GM06990 (cell line): ENCODE measurements around the gene APLNR.
"Not testable (repeated sequence)": the region's sequence is repeated elsewhere in the genome, so short reads cannot be mapped to it uniquely, and the experiment has no call there.

Experiments
- DNase-seq: peaks from one replicate; pipeline ENCODE4 v3.0.0-alpha.2; 2011; ENCODE audit not compliant: insufficient read length; ENCODE audit errors: extremely low read depth
- H3K27me3 ChIP-seq: replicated peaks from 2 replicates; pipeline ENCODE4 v1.6.0; 2011; ENCODE audit warnings: low read length; ENCODE audit not compliant: control insufficient read depth, insufficient read depth
- H3K36me3 ChIP-seq: 2 replicates; pipeline ENCODE4 v1.5.1; 2011; ENCODE audit warnings: low read length; ENCODE audit not compliant: control insufficient read depth, insufficient read depth
- H3K4me3 ChIP-seq: replicated peaks from 2 replicates; pipeline ENCODE4 v1.5.1; 2011; ENCODE audit warnings: low read depth, mild to moderate bottlenecking, control low read depth, low read length
- TF ChIP-seq, protein P1 (sequence below): IDR thresholded peaks from 2 replicates; pipeline ENCODE4 v1.5.1; 2011; ENCODE audit warnings: low read length, control low read depth, mild to moderate bottlenecking, inconsistent platforms; ENCODE audit not compliant: insufficient read depth, poor library complexity, severe bottlenecking

Gene APLNR

DNA sequence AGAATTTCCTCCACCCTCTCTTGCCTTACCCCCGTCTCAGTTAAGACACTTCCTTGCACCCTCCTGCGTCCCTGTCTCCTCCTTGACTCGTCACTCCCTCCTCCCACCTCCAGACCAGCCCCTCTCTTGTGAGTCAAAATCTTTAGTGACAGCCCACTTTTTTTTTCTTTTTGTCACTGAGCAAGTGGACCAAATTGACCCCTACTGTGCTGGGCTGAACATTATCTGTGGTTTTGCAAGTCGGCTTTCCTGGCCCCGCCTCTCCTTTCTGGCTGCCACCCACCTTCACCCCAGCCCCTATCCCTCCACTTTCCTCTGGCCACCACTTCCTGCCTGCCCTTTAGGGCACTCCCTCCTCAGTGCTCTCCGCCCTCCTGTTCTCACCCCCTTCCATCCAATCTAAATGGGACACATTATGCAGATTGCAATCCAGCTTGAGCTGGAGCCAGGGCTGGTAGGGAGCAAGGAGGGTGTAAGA is at the start of gene APLNR:
Gene APLNR, minus strand, starts transcription at position 47 of the 478 bp plus-strand sequence. CDS start 246 bp downstream, outside the sequence.
- no peaks in the 10 kb centered on the region for H3K36me3 ChIP-seq
- no peak within 1 kb of the TSS for H3K4me3 ChIP-seq
- no peak for DNase-seq
- TF ChIP-seq, protein P1, sequence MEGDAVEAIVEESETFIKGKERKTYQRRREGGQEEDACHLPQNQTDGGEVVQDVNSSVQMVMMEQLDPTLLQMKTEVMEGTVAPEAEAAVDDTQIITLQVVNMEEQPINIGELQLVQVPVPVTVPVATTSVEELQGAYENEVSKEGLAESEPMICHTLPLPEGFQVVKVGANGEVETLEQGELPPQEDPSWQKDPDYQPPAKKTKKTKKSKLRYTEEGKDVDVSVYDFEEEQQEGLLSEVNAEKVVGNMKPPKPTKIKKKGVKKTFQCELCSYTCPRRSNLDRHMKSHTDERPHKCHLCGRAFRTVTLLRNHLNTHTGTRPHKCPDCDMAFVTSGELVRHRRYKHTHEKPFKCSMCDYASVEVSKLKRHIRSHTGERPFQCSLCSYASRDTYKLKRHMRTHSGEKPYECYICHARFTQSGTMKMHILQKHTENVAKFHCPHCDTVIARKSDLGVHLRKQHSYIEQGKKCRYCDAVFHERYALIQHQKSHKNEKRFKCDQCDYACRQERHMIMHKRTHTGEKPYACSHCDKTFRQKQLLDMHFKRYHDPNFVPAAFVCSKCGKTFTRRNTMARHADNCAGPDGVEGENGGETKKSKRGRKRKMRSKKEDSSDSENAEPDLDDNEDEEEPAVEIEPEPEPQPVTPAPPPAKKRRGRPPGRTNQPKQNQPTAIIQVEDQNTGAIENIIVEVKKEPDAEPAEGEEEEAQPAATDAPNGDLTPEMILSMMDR: no peak
- H3K27me3 ChIP-seq: no peaks in the 10 kb centered on the region; the same call in 1 of the 2 replicates

DNA sequence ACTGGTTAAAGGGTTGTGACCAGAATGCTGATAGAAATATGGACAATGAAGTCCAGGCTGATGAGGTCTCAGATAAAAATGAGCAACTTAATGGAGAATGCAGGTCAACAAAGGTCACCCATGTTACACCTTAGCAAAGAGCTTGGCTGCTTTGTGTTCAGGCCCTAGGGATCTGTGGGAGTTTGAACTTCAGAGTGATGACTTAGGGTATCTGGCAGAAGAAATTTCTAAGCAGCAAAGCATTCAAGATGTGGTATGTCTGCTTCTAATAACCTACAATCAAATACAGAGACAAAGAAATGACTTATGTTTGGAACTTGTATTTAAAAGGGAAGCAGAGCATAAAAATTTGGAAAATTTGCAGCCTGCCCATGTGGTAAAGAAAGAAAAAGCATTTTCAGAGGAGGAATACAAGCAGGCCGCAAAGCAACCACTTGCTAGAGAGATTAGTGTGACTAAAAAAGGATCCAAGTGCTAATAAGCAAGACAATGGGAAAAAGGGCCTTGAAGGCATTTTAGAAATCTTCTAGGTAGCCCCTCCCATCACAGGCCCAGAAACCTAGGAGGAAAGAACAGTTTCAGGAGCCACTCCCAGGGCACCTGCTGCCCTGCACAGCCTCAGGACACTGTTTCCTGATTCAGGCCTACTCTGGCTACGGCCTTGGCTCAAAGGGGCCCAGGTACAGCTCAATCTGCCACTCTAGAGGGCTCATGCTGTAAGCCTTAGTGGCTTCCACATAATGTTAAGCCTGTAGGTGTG is 46.4 kb upstream of the APLNR start:
- Histone ChIP-seq H3K4me3 (no peak overlapping the region), H3K27me3 (no peaks in the 10 kb centered on the region; the same call in none of the 2 replicates), H3K36me3 (no peaks in the 10 kb centered on the region)
- TF ChIP-seq, protein P1: no peak
- no peak for DNase-seq

DNA sequence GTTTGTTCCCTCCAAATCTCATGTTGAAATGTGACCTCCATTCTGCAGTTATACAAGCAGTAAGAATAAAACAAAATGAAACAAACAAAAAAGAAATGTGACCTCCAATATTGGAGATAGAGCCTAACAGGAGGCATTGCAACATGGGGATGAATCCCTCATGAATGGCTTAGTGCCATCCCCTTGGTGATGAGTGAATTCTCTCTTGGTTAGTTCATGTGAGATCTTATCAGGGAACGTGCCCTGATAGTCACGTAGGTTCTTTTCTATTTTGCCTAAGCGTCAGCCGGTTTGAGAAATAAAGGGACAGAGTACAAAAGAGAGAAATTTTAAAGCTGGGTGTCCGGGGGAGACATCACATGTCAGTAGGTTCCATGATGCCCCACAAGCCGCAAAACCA is 44.5 kb upstream of the APLNR start:
- DNase-seq, H3K27me3 ChIP-seq, H3K4me3 ChIP-seq, H3K36me3 ChIP-seq: not testable (repeated sequence)

DNA sequence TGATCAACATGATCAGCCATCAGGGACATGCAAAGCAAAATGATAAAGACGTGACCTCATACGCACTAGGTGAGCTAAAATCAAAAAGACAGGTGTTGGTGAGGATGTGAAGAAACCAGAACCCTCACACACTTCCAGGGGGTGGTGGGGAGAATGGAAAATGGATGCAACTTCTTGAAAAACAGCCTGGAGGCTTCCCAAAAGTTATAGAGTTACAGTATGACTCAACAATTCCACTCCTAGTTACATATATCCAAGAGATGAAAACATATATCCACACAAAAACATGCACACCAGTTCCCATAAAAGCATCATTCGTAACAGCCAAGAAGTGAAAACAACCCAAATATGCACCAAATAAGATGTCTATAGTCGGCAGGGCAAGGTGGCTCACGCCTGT is 42.1 kb upstream of the APLNR start:
- H3K27me3 ChIP-seq: no peaks in the 10 kb centered on the region; the same call in 1 of the 2 replicates

DNA sequence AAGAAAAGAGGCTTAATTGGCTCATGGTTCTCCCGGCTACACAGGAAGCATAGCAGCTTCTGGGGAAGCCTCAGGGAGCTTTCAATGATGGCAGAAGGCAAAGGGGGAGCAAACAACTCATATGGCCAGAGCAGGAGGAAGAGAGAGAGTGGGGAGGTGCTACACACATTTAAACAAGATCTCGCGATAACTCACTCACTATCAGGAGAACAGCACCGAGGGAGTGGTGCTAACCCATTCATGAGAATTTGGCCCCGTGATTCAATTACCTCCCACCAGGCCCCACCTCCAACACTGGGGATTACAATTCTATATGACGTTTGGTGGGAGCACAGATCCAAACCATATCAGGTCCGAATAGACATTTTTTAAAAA is 41.7 kb upstream of the APLNR start:
- TF ChIP-seq, protein P1: no peak
- Histone ChIP-seq H3K36me3 (no peaks in the 10 kb centered on the region), H3K4me3 (no peak overlapping the region), H3K27me3 (no peaks in the 10 kb centered on the region; the same call in 1 of the 2 replicates)
- DNase-seq: no peak

More for the DNA sequence above, 42.1 kb upstream of the APLNR start:
- Histone ChIP-seq H3K4me3 (no peak overlapping the region), H3K36me3 (no peaks in the 10 kb centered on the region)
- TF ChIP-seq, protein P1: no peak
- DNase-seq: no peak

DNA sequence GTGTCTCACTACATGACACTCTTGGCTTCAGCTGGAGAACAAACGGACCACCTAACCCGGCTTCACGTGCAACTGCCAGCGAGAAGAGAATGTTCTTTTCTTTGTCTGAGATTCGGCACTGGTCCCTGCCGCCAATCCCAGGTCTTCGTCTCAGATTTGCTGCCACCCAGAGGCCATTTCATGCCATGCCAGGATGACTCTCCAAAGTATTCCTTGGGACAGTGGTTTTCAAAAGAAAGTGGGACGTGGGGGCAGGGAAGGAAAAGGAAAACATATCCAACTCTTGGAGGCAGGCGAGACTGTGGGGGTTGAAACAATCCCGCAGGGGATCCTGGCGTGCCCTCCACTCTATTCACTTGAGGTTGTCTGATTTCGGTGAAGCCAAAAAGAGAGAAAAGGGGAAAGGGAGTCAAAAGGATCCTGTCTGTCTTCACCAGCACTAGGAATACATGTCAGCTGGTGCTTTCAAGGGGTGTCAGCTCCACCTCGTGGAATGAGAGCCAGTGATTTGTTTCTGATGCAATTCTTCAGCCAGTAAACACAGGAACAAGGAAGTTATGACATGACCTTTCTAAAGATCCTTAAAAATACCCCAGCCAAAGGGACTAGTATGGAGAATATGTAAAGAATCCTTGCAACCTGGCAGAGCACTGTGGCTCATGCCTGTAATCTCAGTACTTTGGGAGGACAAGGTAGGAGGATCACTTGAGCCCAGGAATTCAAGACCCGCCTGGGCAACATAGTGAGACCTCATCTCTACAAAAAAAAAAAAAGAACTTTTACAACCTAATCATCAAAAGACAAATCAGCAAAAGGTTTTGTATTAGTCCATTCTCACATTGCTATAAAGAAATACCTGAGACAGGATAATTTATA is 41.0 kb upstream of the APLNR start:
- Histone ChIP-seq H3K27me3 (no peaks in the 10 kb centered on the region; the same call in 1 of the 2 replicates), H3K36me3 (no peaks in the 10 kb centered on the region), H3K4me3 (no peak overlapping the region)
- TF ChIP-seq, protein P1: peak; percentile 86
- no peak for DNase-seq
